HG03045 (cell line): ENCODE data around the gene INSR.

ENCODE experiments used
- ATAC-seq: cut with Tn5 transposase; IDR thresholded peaks from one replicate; pipeline ENCODE4 v1.9.1; 2021; ENCODE audit warnings: mild to moderate bottlenecking, moderate library complexity; ENCODE audit not compliant: unreplicated experiment

Gene INSR

DNA sequence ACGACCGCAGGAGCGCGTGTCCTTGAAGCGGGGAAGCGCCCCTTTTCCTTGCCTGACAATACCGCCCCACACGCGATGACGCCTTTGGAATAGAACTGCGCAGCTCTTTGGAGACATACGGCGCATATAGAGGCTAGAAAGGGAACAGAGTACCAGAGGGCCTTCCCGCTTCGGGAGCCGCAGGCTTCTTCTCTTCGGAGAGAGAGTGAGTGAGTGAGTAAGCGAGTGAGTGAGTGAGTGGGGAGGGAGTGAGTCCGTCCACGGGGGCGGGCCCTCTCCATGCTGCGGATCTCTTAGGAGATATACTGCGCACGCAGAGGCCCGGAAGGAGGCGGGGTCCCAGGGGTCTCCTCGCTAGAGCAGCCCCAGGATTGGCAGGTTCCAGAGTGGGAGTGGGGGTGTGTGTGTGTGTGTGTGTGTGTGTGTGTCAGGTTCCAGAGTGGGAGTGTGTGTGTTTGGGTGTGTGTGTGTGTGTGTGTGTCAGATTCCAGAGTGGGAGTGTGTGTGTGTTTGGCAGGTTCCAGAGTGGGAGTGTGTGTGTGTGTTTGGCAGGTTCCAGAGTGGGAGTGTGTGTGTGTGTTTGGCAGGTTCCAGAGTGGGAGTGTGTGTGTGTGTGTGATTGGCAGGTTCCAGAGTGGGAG lies 97.0 kb downstream of the INSR start:
- ATAC-seq: peak; percentile 55

DNA sequence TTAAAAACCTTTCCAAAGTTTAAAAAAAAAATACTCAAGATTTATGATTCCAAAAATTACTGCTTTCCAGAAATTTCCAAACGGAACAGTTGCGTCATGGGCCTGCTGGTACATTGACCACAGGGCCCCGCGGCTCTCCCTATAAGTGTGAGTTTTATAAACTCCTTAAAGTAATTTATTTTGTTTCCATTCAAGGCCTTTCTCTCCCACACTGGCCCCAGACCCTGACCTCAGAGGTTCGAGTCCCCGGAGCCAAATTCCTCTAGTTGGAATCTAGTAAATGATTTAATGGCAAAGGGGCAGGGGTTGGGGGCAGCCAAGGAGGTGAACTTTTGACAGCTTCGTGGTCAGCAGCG lies 97.5 kb downstream of the INSR start:
- ATAC-seq: no peak

DNA sequence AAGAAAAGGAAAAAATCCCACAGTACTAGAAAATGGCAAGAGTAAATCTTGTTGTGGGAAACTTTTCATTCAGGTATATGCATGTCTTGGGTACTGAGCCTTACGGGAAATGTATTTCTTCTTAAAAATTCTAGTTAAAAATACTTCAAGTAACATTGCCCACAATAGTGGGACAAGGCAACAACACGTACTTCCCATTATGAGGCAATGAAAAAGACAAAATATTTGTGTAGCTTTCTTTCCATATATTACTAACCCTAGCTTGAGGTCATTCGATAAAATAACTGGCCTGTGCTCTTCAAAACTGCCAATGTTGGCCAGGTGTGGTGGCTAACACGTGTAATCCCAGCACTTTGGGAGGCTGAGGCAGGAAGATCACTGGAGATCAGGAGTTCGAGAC lies 99.2 kb downstream of the INSR start:
- no peak for ATAC-seq

DNA sequence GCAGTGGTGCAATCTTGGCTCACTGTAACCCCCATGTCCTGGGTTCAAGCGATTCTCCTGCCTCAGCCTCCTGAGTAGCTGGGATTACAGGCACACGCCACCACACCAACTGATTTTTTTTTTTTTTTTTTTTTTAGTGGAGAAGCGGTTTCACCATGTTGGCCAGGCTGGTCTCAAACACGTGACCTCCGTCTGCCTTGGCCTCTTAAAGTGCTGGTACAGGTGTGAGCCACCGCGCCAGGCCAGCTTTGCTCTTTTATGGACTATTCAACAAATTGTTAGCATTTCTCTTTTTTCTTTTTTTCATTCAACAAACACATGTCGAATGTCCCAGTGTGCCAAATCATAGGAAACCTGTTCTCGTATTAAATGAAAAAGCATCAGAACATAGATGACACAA lies 99.6 kb downstream of the INSR start:
- ATAC-seq: no peak

DNA sequence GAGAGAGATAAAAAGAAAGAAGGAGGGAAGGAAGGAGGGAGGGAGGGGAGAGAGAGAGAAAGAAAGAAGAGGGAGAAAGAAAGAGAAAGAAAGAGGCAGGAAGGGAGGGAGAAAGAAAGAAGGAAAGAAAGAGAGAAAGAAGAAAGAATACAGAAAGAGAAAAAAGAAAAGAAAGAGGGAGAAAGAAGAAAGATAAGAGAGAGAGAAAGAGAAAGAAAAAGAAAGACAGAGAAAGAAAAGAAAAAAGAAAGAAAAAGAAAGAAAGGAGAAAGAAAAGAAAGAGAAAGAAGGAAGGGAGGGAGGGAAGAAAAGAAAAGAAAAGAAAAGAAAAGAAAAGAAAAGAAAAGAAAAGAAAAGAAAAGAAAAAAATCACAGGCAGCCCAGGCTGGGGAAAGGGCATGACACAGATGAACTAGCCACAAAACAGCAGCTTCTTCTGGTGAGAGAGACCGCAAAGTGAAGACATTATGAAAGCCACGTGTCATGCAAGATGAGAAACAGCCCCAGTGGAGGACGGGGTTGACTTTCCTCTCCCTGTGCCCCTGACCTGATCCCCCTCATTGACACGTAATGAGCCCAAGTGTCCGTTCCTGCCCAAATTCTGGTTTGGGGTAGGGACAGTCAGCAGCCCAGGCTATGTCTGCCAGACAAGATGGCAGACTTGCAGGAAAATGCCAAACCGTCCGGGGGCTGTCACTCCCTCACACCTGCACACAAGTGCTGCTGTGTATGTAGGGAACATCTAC lies 102.1 kb downstream of the INSR start:
- no peak for ATAC-seq

DNA sequence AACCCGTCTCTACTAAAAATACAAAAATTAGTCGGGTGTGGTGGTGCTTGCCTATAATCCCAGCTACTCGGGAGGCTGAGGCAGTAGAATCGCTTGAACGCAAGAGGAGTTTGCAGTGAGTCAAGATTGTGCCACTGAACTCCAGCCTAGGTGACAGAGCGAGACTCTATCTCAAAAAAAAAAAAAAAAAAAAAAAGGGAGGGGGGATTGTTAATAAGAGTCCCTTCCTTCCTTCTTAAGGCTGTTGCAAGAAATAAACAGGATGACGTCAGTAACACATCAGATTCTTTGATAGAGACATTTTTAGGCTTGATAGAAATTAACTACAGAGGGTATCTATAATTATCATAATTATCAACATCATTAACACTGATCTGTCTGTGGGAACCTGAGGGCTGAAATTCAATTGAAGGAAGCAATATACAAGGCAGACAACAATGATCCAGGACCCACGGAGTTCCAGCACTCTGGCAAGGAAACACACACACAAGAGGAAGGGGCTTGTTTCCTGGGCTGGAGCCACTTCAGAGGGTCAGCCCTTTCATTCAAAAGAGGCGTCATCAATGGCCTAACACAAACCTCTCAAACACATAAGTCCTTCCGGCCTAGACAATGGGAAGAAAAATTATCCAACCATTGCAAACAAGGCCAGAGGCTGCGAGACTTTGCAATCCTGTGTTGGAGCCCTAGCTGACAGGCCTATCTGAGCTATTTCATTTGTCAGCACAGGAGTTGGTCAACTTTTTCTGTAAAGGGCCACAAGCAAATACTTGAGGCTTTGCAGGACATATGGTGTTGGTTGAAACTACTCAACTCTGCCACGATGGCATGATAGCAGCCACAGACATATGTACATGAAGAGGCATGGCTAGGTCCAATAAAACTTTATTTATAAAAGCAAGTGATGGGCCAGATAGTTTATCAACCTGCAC lies 105.2 kb downstream of the INSR start:
- no peak for ATAC-seq

DNA sequence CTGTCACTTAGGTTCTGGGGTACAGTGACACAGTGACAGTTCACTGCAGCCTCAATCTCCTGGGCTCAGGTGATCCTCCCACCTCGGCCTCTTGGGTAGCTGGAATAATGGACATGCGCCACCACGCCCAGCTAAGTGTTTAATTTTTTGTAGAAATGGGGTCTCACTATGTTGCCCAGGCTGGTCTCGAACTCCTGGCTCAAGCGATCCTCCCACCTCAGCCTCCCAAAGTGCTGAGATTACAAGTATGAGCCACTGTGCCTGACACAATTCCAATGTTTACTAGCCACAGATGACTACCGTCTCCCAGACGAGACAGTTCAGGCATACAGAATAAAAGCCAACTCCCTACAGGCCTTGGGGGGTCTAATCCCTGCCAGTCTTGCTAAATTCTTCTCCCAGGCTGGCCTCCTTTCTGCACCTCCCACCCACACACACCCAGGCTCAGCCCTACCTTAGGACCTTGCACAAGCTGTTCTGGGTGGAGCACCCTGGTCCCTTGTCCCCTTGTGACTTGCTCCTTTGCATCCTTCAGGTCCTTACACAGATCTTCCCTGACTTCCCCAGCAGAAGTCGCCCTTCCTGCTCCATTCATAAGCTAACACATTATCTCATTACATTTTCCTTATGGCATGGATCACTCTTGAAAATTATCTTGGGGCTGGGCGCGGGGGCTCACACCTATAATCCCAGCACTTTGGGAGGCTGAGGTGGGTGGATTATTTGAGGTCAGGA lies 106.4 kb downstream of the INSR start:
- no peak for ATAC-seq

DNA sequence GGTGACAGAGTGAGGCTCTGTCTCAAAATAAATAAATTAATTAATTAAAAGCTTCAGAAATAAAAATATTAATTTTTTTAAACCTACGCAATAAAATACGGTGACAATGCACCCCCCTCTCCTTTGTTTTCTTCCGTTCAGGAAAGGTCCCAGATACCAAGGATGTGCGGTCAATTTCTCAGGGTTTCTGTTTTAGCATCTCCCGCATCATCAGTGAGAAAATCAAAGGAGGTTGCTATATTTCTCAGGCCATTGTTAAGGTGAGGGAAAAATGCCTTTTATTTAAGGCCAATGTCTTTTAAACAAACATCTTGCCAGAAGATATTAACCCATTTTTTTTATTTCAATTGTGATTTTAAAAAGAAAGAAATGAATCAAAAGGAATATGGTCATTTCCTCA lies 111.7 kb downstream of the INSR start:
- ATAC-seq: no peak

DNA sequence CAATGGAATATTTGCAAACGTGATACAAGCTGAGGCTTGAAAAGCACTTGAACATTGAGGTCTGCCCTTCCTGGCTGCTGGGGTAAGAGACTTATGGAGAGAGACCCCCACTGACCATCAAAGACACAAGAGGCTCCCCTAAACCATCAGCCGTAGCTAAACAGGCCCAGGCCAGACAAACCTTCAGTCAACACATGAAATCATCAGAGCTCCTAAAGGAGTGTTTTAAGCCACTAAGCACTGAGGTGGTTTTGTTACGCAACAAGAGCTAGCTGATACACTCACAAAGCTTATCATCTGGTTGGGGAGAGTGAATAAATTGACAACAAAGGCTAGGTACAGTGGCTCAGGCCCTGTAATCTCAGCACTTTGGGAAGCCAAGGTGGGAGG lies 114.3 kb downstream of the INSR start:
- no peak for ATAC-seq

DNA sequence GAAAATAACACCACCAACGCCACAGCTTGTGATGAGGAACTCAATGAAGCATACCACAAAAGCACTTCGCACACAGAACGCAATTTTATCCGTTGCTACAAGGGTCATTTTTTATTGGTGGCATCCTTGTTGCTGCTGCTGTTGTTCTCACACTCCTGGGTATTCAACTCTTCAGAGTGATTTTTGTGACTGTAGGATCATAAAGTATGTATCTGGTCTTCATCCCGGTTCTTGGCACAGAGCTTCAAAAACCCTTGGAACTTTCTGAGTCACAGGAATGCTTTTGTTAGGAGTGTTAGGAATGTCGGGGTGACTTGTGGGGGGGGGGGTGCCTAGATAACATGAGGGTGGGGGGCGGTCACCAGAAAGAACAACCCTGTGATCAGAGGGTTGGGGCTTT lies 116.3 kb downstream of the INSR start:
- ATAC-seq: no peak

DNA sequence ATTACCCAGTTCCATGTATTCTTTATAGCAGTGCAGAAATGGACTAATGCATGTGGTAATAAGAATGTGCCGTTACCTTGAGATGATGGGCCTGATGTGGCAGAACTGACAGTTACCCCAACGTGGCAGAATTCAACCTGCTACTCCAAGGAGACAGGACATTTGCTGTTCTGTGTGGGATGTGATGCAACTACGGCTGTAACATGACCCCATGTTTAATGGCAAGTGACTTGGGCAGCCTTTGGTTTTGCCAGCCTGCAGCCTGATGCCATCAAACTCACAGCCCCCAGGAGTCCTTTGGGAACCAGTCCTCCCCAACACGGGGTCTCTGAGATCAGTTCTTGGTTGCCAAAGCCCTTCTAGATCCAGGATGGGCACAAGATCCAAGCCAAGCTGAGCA lies 117.4 kb downstream of the INSR start:
- ATAC-seq: no peak

DNA sequence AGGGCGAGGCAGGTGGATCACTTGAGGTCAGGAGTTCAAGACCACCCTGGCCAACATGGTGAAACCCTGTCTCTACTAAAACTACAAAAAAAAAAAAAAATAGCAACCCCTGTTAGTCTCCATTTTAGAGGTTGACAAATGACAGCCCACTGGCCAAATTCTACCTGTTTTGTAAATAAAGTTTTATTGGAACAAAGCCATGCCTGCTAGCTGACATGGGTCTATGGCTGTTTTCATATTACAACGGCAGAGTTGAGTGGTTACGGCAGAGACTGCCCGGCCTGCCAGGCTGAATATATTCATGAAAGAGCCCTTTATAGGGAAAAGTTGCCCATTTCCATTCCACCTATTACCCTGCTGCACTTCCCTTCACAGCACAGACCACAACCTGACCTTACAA lies 121.4 kb downstream of the INSR start:
- no peak for ATAC-seq

DNA sequence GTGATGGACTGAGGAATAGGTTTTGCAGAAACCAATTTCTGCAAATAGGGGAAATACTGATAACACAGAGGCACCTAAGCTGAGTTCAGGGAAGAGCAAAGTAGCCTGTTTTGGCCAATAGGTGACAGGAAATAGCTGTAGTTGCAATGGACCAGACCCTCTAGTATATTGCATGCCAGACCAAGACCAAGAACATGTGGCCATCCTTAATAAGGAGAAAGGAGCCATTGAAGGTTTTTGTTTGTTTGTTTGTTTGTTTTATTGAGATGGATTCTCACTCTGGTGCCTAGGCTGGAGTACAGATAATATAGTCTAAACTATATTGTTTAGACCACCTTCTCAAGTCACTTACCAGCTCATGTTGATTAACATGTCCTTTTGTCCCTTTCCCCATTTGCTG lies 123.2 kb downstream of the INSR start:
- no peak for ATAC-seq

DNA sequence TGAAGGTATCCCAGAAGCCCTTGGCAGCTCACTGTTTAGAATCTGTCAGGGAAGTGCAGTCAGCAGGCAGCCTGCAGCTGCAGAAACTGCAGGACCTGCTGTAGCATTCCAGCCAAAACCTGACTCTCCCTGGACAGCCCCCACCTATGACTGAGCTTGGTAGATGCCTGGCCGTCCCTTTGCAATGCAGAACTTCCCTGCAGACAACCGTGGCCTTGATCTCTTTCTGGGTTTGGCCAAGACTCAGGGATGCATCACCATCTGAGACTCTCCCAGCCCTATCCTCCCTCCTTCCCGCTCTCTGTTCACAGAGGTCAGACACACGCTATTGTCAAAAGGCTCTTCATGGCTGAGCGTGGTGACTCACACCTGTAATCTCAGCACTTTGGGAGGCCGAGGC lies 125.3 kb downstream of the INSR start:
- ATAC-seq: no peak

DNA sequence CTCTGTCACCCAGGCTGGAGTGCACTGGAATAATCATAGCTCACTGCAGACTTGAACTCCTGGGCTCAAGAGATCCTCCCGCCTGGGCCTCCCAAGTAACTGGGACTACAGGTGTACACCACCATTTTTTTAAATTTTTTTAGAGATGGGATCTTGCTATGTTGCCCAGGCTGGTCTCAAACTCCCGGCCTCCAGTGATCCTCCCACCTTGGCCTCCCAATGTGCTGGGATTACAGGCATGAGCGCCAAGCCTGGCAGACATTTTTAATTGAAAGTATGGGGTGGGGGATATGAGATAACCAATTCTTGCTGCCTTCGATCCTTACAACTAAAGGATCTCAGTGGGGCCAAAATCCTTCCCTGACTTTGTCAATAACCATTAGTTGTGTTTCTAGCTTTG lies 132.9 kb downstream of the INSR start:
- ATAC-seq: no peak

DNA sequence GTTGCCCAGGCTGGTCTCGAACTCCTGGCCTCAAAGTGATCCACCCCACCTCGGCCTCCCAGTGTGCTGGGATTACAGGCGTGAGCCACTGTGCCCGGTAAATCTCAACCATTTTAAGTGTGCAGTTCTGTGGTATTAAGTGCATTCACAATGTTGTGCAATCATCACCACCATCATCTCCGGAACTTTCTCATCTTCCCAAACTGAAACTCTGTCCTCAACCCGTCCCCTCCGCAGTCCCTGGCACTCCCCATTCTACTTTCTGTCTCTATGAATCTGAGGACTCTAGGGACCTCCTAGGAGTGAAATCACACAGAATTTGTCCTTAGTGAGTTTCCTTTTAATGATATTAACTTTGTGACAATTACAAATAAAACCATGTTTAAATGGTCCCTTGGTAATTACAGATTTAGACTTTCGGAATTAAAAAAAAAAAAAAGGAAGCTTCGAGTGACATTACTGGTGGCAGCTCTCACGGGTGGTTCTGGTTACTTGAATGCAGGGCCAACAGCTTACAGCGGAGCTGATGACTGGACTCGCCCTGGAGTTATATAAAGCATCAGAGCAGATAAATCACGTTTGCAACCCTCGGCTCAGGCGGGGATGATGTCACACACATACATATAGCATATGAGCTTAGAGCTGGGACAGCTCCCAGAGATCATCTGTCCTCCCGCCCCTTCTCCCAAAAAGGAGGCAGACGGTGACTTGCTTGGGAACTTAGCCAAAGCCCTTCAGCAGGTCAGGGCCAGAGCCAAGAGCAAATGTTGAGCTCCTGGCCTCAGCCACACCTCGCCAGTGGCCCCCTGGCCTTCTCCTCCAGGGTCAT lies 134.9 kb downstream of the INSR start:
- ATAC-seq: no peak

DNA sequence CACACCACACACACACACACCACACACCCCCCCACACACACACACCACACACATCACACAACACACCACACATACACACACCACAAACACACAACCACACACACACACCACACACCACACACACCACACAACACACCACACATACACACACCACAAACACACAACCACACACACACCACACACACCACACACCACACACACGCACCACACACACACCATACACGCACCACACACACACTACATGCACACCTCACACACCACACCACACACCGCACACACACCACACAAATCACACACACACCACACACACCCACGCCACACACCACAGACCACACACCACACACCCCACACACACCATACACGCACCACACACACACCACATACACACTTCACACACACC lies 141.2 kb downstream of the INSR start:
- no peak for ATAC-seq

DNA sequence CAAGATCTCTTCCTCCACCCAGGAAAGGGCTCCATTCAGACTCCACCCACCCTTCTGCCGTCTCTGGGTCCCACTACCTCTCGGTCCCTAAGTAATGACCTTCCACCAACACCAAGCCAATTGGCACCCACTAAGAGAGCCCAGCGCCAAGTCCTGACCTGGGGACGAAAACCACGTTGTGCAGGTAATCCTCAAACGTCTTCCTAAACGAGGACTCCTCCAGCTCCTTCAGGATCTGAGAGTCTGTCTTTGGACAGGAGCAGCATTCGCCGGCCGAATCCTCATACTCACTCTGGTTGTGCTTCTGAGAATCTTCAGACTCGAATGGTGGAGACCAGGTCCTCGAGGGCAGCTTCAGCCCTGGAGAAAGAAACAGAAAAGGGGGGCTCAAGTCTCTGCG lies 141.6 kb downstream of the INSR start:
- no peak for ATAC-seq

DNA sequence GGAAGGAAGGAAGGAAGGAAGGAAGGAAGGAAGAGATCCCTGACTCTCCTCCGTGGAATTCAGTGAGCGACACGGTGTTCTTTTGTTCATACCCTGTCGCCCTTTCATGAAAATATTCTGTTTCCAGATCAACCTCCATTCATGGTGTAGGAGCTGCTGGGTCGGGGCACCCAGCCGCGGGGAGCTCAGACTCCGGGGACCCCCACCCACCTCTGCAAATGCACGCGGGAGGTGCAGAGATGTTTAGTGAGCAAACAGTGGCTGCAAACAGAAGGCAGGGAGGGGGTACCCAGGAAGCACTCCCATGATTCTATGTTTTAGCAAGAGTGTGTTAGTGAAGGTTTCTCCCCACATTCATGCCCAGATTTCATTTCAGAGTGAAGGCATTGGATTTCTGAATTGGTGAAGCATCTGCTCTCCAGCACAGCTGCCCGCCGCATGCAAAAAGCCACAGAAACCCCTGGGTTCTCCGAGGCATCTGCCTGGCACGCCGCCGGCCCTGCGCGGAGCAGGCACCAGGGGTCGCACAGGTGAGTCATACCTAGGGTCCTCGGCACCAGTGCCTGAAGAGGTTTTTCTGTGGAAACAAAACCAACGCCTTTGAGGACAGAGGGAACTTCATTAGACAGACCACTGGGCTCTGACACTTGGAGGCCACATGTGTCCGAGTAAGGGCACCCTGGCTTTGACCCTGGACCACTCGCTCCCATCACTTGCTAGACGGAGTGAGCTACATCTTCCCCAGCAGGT lies 144.1 kb downstream of the INSR start:
- no peak for ATAC-seq
